ENCODE data around the gene PIK3R1.
A peak's percentile ranks its signal among the peaks of the same experiment; 100 is the strongest.

Gene PIK3R1

DNA sequence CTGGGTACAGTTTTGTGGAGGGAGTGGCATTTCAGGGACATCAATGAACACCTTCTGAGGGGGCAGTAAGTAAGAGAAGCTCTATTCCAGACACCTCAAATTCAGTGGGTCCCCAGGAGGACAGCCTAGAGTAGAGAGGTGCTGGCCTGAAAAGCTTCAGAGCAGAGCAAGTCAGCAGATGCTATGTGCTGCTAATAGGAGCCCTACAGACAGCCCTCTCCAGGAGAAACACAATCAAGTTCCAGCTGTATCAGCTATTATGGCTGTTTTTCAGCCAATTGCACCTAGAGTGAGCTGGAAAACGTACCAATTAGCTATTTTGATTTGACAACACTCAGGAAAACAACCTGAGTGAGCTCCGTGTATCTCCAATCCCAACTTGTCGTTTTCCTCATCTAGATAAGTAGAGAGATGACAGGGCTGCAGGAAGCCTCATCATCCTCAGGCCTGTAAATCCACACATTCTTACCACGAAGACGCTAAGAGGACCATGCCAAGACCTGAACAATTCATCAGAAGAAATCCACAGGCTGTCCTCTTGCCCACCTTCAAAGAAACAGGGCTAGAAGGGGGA, 104.9 kb downstream of the PIK3R1 start:
- H3K27ac ChIP-seq, result no peak overlapping the region
- TF ChIP-seq, protein P1, sequence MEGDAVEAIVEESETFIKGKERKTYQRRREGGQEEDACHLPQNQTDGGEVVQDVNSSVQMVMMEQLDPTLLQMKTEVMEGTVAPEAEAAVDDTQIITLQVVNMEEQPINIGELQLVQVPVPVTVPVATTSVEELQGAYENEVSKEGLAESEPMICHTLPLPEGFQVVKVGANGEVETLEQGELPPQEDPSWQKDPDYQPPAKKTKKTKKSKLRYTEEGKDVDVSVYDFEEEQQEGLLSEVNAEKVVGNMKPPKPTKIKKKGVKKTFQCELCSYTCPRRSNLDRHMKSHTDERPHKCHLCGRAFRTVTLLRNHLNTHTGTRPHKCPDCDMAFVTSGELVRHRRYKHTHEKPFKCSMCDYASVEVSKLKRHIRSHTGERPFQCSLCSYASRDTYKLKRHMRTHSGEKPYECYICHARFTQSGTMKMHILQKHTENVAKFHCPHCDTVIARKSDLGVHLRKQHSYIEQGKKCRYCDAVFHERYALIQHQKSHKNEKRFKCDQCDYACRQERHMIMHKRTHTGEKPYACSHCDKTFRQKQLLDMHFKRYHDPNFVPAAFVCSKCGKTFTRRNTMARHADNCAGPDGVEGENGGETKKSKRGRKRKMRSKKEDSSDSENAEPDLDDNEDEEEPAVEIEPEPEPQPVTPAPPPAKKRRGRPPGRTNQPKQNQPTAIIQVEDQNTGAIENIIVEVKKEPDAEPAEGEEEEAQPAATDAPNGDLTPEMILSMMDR (conservative IDR thresholded peaks at IDR 0.05), result no peak

DNA sequence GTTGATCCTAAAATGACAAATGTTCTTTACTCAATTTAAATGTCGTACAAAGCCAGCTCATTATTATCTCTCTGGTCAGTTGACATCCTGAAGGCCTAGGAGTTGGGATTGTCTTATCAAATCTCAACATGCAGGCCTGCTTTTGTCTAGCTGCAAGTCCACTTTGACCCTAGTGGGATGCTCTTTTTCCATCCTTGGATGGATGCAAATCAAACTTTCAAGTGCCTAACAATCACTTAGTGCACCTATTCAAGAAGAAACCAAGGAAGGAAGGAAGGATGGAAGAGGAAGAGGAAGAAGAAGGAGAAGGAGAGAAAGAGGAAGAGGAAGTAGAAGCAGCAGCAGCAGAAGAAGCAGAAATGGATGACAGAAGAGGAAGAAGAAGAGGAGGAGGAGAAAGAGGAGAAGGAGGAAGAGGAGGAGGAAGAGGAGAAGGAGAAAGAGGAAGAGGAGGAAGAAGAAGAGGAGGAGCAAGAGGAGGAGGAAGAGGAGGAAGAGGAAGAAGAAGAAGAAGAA, 109.6 kb downstream of the PIK3R1 start:
- TF ChIP-seq, protein P1 (conservative IDR thresholded peaks at IDR 0.05), result no peak
- H3K27ac ChIP-seq, result no peak overlapping the region

DNA sequence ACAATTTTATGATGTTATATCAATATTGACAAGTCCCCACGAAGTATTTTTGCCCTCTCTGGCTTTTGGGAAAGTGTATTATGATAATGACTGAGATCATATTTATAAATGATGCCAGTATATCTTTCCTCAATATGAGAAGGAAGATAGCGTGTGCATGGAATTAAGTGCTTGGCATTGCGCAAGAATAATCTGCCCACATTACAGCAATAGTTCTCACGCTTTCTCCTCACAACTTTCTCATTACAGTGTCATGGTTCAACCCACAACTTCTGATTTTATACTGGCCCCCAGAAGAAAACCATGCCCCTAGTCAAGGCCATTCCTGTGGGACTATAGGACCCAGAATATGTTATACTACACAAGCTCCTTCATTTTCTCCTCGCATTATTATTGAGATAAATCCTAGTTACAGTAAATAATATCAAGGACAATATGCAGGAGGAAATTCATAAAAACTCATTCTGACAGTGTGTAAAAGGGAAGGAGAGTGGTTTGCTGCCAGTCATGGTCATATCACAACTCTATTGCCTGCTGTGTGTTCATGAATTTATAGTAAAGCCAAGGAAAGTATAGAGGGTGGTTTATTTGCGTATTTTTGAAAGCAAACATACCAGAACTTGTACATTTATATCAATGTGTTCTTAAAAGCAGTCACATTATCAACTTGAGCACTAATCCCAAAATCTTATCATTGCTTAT, 114.1 kb downstream of the PIK3R1 start:
- no peak overlapping the region for H3K27ac ChIP-seq
- TF ChIP-seq, protein P1 (conservative IDR thresholded peaks at IDR 0.05), result no peak

DNA sequence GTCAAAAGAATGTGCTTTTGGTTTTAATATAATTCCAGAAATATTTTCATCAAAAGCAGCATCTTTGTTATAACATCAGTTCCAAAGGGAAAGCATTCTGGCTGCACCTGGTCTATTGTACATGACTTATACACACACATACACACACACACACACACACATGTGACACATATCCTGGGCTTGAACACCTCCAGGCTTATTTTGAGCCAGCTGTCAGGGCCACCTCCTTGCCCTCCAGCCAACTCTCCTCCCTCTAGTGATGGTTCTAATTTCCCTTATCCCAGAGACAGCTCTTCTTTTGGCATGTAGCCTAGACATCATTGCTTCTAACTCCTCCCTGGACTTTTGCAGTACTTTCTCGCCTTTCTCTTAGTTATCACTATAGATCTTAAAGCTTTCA, 115.0 kb downstream of the PIK3R1 start:
- TF ChIP-seq, protein P1 (conservative IDR thresholded peaks at IDR 0.05), result no peak
- H3K27ac ChIP-seq, result no peak overlapping the region

DNA sequence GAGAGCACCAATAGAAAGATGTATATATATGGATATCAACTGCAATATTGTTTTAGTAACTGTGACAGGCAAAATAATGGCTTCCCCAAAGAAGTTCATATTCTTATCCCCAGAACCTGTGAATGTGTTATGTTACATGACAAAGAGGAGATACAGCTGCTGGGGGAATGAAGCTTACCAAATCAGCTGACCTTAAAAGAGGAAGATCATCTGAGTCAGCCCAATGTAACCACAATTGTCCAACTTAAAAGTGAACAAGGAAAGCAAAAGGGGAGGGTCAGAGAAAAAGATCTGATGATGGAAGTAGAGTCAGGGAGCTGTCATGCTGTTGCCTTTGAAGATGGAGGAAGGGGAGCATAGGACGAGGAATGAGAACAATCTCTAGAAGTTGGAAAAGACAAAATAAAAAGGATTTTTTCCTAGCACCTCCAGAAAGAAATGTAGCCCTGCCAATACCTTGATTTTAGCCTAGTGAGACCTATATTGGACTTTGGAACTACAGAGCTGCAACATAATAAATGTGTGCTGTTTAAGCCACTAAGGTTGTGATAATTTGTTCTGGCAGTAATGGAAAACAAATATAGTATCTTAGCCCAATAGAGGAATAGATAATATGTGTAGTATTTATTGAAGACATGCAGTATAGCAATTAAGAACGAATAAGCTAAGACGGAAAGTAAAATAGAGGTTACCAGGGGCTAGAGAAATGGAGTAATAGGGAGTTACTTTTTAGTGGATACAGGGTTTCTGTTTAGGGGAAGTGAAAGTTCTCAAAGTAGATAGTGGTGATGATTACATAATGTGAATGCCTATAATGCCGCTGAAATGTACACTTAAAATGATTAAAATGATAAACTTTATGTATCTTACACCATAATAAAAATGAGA, 115.9 kb downstream of the PIK3R1 start:
- H3K27ac ChIP-seq, result no peak overlapping the region

DNA sequence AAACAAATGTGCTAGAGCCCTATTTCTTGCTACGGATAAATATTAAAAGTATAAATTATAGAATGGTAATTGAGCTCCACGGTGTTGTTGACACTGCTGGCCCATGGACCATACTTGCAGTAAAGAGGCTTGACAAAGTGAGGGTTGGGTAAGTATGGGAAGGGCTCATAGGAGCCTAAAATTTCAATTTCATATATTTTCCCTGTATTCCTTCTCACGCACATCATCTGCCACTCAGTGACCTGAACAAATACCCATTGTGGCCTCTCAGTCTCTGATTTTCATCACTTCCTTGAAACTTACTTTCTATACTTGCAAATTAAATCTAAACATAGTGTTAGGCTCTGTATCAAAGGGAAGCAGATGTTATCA, 116.5 kb downstream of the PIK3R1 start:
- peak overlapping the region; percentile 8; the same call in 1 of the 2 replicates for H3K27ac ChIP-seq
- TF ChIP-seq, protein P1 (conservative IDR thresholded peaks at IDR 0.05), result no peak

More for the DNA sequence above, 115.9 kb downstream of the PIK3R1 start:
- TF ChIP-seq, protein P1 (conservative IDR thresholded peaks at IDR 0.05), result no peak

DNA sequence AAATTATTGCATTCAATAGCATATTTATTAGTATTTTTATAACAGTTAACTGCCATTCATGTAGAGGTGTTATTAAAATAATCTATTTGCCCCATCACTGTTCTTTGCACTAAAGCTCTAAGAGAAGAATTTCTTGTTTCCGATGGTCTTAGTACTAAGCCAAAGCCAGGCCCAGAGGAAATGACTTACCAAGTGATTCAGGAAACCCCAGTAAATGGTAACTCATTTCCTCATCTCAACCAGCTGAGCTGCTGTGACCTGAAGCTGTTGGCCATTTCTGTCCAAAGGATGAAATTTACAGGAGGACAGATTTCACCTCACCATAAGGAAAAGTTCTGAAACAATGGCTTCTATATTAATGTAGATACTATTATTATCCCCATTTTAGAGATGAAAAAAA, 117.0 kb downstream of the PIK3R1 start:
- TF ChIP-seq, protein P1 (conservative IDR thresholded peaks at IDR 0.05), result no peak
- peak overlapping the region; percentile 8; the same call in 1 of the 2 replicates for H3K27ac ChIP-seq

Data from VCaP (cell line).